Suppressor macrophage treated with lipopolysaccharide for 1 hour (primary cell): ENCODE measurements around the gene CENPO.

Experiments
- DNase-seq, 3 donors: peaks; one replicate each; pipeline ENCODE4 v3.0.0-alpha.2; 2020 to 2022

The CENPO gene

DNA sequence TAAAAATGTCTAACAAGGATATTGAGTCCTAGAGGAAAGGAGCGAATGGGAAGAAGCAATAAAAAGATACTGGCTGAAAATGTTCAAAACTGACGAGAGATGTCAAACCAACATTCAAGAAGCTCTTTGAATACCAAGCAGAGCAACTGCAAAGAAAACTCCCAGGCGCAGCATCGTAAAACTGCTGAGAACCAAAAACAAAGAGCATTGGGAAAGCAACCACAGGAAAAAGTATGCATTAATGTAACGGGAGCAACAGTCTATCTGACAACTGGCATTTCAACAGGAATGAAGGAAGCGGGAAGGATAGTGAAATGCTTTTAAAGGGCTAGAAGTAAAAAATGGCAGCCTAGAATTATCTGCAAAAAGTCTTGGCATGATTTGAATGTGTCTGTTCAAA, 73.7 kb downstream of the CENPO start:
- DNase-seq: no peak

GRCh38 chr2:24870440-24870839, 77.2 kb downstream of the CENPO start:
- DNase-seq: no peak

- no peak for DNase-seq
Measured at GRCh38 chr2:24870891-24871705, 77.9 kb downstream of the CENPO start.

DNA sequence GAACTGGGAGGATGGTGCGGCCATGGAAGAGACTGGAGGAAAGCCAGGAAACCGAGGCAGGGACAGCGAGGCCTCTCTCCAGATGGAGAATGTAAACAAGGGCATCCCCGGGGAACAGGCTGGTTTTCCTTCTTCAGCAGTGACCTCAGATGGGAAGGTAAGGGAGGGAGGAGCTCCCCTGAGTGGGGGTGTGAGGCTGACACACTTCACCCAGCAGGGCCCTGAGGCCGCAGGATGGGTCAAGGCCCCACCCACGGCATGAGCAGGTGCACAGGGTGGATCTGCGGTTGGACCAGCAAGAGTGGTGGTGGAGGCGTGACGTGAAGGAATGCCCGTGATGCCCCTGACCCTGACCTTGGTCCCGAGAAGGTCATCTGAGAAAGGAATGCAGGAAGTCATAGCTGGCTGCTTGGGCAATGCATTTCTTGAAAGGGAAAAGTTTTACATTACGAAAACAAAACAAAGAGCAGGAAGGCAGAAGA, 78.7 kb downstream of the CENPO start:
- DNase-seq: no peak
